Common myeloid progenitor, CD34-positive (primary cell): ENCODE results near the gene NKD2.

ENCODE experiments used
- CTCF ChIA-PET: fragments of 350-600 bp; sonication (Branson Sonifier 250); formaldehyde crosslinking; loops from one replicate; lab custom pipeline; 2021; ENCODE audit warnings: antibody characterized with exemption; lab: Charles Lee
- POLR2A ChIA-PET: fragments of 350-600 bp; sonication (Branson Sonifier 250); formaldehyde crosslinking; loops from one replicate; lab custom pipeline; 2021; ENCODE audit warnings: antibody characterized with exemption; lab: Charles Lee
- DNase-seq, 3 donors: peaks; one replicate each; pipeline versions ENCODE4 v3.0.0 to v3.0.0-alpha.2; 2013
- H3K27ac ChIP-seq, 2 experiments: 1 replicate in 1 of 2; 2 replicates in 1 of 2; pipeline ENCODE4 v1.7.0; 2013; ENCODE audit warnings: inconsistent platforms in 2 of 2, low read length in 2 of 2, mild to moderate bottlenecking in 2 of 2, low read depth in 1 of 2, moderate library complexity in 1 of 2; ENCODE audit not compliant: severe bottlenecking in 2 of 2, insufficient read depth in 1 of 2, poor library complexity in 1 of 2
- H3K27me3 ChIP-seq, 5 experiments: replicated peaks in 2 of 5; 1 replicate in 3 of 5; 2 replicates in 2 of 5; pipeline versions ENCODE4 v1.6.1 to v1.7.0; 2013; ENCODE audit warnings: low read length in 4 of 5, mild to moderate bottlenecking in 2 of 5, moderate library complexity in 2 of 5, inconsistent platforms in 1 of 5; ENCODE audit not compliant: insufficient read depth in 5 of 5, control insufficient read depth in 4 of 5
- H3K36me3 ChIP-seq, 4 experiments: 1 replicate in 2 of 4; 2 replicates in 2 of 4; pipeline versions ENCODE4 v1.6.1 to v1.7.0; 2013; ENCODE audit warnings: low read length in 3 of 4, control low read depth in 1 of 4, mild to moderate bottlenecking in 1 of 4; ENCODE audit not compliant: control insufficient read depth in 4 of 4, insufficient read depth in 4 of 4
- H3K4me1 ChIP-seq, 4 experiments: 1 replicate in 3 of 4; 2 replicates in 1 of 4; pipeline versions ENCODE4 v1.6.1 to v1.7.1; 2013; ENCODE audit warnings: low read length in 3 of 4, mild to moderate bottlenecking in 3 of 4, control low read depth in 1 of 4, inconsistent platforms in 1 of 4, moderate library complexity in 1 of 4; ENCODE audit not compliant: control insufficient read depth in 4 of 4, insufficient read depth in 4 of 4; ENCODE audit errors: control extremely low read depth in 1 of 4
- H3K4me3 ChIP-seq, 7 experiments: 1 replicate in 4 of 7; 2 replicates in 3 of 7; pipeline versions ENCODE4 v1.5.1 to v1.7.0; 2013; ENCODE audit warnings: mild to moderate bottlenecking in 7 of 7, low read length in 6 of 7, moderate library complexity in 6 of 7, inconsistent platforms in 2 of 7, low read depth in 2 of 7, control low read depth in 1 of 7; ENCODE audit not compliant: insufficient read depth in 4 of 7, control insufficient read depth in 1 of 7; ENCODE audit errors: extremely low read depth in 1 of 7
- H3K9me3 ChIP-seq, 5 experiments: 1 replicate in 4 of 5; 2 replicates in 1 of 5; pipeline versions ENCODE4 v1.6.1 to v1.7.1; 2013; ENCODE audit warnings: low read length in 4 of 5, mild to moderate bottlenecking in 2 of 5, inconsistent platforms in 1 of 5, low read depth in 1 of 5, moderate library complexity in 1 of 5; ENCODE audit not compliant: control insufficient read depth in 4 of 5, insufficient read depth in 2 of 5; ENCODE audit errors: control extremely low read depth in 1 of 5
- WGBS: methylation state at CpG from one replicate; pipeline ENCODE4 v1.1.5; 2013; ENCODE audit not compliant: insufficient coverage; 5-methylcytosine and 5-hydroxymethylcytosine counted together

Gene NKD2

DNA sequence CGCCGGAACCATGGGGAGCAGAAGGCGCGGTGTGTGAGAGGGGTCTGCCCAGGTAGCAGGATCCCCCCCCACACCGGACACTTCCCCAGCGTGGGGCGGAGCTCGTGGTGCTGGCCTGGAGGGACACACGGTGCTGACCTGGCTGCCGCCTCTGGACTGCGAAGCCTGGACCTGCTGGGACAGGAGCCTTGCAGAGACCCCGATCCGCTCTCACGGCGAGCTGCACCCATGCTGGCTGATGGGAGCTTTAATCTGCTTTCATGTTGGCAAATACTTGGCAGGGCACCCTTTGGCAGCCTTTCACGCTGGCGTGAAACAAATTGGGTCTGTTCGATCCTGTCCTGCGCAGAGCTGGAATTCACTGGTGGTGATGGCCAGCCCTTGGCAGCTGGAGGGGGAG is 7.4 kb downstream of the NKD2 start:
- ChIA-PET POLR2A (no interaction called here), CTCF (interaction anchor here (1.1 to 2.4 kb wide), 2 partner anchors 9 to 14 kb away, joined by 3 to 11 read pairs; no protein-coding TSS in a partner anchor)
- Histone ChIP-seq H3K36me3 (no peaks in the 10 kb centered on the region), H3K27ac (no peak overlapping the region), H3K4me3 (no peak overlapping the region), H3K27me3 (peaks cover 0 to 24% (median 0%) of the 10 kb centered on the region in 5 experiments), H3K9me3 (no peaks in the 10 kb centered on the region), H3K4me1 (no peaks in the 10 kb centered on the region)
- WGBS, result 94% methylated on average over 19 of the region's 19 CpGs
- no peak for DNase-seq

DNA sequence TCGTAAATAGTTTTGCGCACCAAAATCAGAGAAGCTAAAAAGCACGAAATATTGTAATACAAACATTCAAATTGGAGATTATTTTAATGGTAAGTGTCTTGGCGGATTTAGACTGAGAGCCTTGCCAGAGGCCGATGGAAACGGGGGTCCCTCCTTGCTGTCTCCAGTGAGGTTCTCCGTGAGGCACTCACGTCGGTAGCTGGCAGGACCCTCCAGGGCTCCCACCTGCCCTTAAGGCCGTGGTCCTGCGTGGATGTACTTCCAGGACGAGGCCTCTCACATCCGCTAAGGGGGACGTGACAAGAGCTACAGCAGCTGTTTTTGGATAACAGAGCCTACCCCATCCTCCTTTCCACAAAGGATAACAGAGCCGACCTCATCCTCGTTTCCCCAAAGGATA is 7.9 kb downstream of the NKD2 start:
- CTCF ChIA-PET, result interaction anchor here (1.1 to 2.4 kb wide), 2 partner anchors 10 to 14 kb away, joined by 3 to 11 read pairs; no protein-coding TSS in a partner anchor
- DNase-seq, result no peak
- no peaks in the 10 kb centered on the region for H3K9me3 ChIP-seq
- no peak overlapping the region for H3K4me3 ChIP-seq
- 93% methylated on average over 13 of the region's 16 CpGs for WGBS
- no peaks in the 10 kb centered on the region for H3K4me1 ChIP-seq
- H3K27ac ChIP-seq, result no peak overlapping the region
- H3K27me3 ChIP-seq, result peaks cover 0 to 19% (median 0%) of the 10 kb centered on the region in 5 experiments
- POLR2A ChIA-PET, result no interaction called here
- H3K36me3 ChIP-seq, result no peaks in the 10 kb centered on the region

DNA sequence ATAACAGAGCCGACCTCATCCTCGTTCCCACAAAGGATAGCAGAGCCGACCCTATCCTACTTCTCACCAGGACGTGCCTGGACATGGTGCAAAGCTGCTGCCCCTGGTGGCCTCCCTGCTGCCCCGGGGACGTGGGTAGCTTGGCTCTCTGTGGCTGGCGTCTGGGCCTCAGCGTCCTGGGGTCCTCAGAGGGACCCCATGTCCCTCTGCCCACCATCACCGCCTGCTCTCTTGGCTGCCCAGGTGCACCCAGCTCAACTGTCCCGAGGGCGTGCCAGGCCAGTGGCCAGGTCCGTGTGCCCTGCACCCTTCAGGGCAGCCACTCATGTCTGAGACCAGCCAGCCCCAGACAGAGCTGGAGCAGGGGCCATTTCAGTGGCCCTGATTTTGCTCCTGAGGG is 8.5 kb downstream of the NKD2 start:
- Histone ChIP-seq H3K27me3 (peaks cover 0 to 13% (median 0%) of the 10 kb centered on the region in 5 experiments), H3K4me3 (no peak overlapping the region), H3K36me3 (no peaks in the 10 kb centered on the region), H3K27ac (no peak overlapping the region), H3K9me3 (no peaks in the 10 kb centered on the region), H3K4me1 (no peaks in the 10 kb centered on the region)
- WGBS, result 88% methylated on average over 11 of the region's 12 CpGs
- DNase-seq, result no peak
- ChIA-PET POLR2A (no interaction called here), CTCF (no interaction called here)

DNA sequence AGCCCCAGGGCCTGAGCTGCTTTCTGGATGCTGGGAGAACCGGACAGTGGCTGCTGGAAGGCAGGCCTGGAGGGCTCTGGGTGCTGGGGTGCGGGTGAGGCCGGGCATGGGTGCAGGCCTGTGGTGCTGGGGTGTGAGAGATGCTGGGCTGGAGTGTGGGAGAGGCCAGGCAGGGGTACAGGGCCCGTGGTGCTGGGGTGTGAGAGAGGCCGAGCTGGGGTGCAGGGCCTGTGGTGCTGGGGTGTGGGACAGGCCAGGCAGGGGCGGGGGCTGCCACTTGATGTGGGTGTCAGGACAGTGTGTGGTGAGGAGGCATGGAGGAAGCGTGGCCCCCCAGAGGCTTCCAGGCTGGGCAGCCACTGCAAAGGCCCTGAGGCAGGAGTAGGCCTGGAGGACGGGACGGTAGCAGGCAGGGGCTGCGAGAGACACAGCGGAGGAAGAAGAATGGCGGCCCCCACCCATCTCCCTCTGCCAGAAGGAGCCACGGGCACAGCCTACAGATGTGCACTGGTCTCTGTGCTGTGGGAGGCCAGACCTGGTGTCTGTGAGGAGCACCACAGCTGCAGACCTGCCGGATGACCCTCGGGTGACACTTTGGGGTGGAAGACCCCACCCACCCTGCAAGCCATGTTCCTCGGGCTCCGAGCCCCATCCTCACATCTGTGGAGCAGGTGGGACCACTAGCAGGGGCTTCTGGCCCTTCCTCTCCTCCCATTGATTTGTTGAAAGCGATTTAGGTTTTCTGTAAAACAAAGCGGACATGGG is 9.3 kb downstream of the NKD2 start:
- no peak overlapping the region for H3K27ac ChIP-seq
- no peaks in the 10 kb centered on the region for H3K36me3 ChIP-seq
- WGBS, result 96% methylated on average over 15 of the region's 19 CpGs
- CTCF ChIA-PET, result no interaction called here
- POLR2A ChIA-PET, result no interaction called here
- H3K4me1 ChIP-seq, result no peaks in the 10 kb centered on the region
- H3K9me3 ChIP-seq, result no peaks in the 10 kb centered on the region
- peaks cover 0 to 10% (median 0%) of the 10 kb centered on the region in 5 experiments for H3K27me3 ChIP-seq
- no peak for DNase-seq
- H3K4me3 ChIP-seq, result no peak overlapping the region

- no peak for DNase-seq
- CTCF ChIA-PET, result interaction anchor here (1.2 kb wide), 1 partner anchor 8 kb away, joined by 3 read pairs; no protein-coding TSS in a partner anchor
- POLR2A ChIA-PET, result no interaction called here
- 92% methylated on average over 9 of the region's 9 CpGs for WGBS
- no peaks in the 10 kb centered on the region for H3K4me1 ChIP-seq
- H3K4me3 ChIP-seq, result no peak overlapping the region
- H3K27ac ChIP-seq, result no peak overlapping the region
- H3K36me3 ChIP-seq, result no peaks in the 10 kb centered on the region
- H3K9me3 ChIP-seq, result no peaks in the 10 kb centered on the region
- peaks cover 0 to 10% (median 0%) of the 10 kb centered on the region in 5 experiments for H3K27me3 ChIP-seq
Measured at GRCh38 chr5:1018596-1018995, 10.0 kb downstream of the NKD2 start.

DNA sequence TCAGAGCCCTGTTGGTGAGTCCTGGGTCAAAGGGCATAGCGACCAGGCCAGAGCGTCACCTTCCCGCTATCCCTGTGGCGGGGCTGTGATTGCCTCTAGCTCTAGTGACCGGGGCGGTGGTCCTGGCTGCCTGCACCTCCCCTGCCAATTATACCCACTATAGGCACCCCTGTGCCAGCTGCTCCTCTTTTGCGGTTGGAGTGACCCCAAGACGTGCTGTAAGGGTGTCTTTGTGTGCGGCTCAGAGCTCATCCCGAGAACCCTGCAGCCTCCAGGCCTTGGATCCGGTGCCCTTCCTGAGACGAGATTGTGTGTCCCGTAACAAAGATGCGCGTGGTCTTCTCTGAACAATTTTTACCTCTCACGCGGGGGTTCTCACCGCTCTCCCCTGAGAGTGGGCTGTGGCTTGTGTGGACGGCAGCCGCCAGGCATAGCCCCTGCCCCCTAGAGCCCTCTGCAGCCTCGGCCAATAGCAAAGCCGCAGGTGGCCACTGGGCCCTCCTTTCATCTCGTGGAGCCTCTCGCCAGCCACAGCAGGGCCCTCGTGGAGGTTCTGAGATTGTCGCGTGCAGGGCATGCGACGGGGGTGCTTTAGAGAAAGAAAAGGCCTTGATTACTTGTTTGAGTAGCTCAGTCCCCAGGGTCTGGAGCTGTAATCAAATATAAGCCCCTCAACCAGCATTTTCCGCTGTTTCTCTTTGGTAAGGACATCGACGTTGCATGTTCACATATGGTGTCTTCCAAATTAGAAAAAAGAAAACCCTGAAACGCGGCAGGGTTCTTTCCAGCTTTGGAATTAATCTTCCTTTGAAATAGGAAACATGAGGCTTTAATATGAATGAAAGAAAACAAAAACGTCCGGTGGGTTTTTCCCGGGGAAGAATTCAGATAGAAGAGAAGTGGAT is 10.7 kb downstream of the NKD2 start:
- Histone ChIP-seq H3K4me1 (no peaks in the 10 kb centered on the region), H3K36me3 (no peaks in the 10 kb centered on the region), H3K27me3 (peaks cover 0 to 10% (median 0%) of the 10 kb centered on the region in 5 experiments), H3K9me3 (no peaks in the 10 kb centered on the region), H3K4me3 (no peak overlapping the region), H3K27ac (no peak overlapping the region)
- no peak for DNase-seq
- 94% methylated on average over 33 of the region's 37 CpGs for WGBS
- POLR2A ChIA-PET, result no interaction called here
- CTCF ChIA-PET, result interaction anchor here (1.2 to 1.8 kb wide), 3 partner anchors 8 to 14 kb away, joined by 3 to 6 read pairs (median 5); no protein-coding TSS in a partner anchor
